T-helper 2 cell treated with Interferon-gamma antibody and Interleukin-4, amounts not matched to agents 5 μg/mL and 100 μg/mL, for 36 hours (primary cell): Measurements from ENCODE around the gene SLC25A21.
"Not testable (repeated sequence)": the region's sequence is repeated elsewhere in the genome, so short reads cannot be mapped to it uniquely, and the experiment has no call there.

ENCODE experiments used
- DNase-seq: peaks from one replicate; pipeline ENCODE4 v3.0.0; 2021; ENCODE audit warnings: low spot score
- H3K27ac Mint-ChIP-seq: one replicate; pipeline ENCODE4 v1.8.0; 2021; ENCODE audit warnings: mild to moderate bottlenecking, mixed read lengths
- H3K27me3 Mint-ChIP-seq: one replicate; pipeline ENCODE4 v1.8.0; 2021; ENCODE audit warnings: low read depth, mixed read lengths
- H3K36me3 Mint-ChIP-seq: one replicate; pipeline ENCODE4 v1.8.0; 2021; ENCODE audit warnings: low read depth, mixed read lengths
- H3K4me1 Mint-ChIP-seq: one replicate; pipeline ENCODE4 v1.8.0; 2021; ENCODE audit warnings: low read depth, mixed read lengths
- H3K4me3 Mint-ChIP-seq: one replicate; pipeline ENCODE4 v1.8.0; 2022; ENCODE audit warnings: mild to moderate bottlenecking, moderate library complexity, mixed read lengths
- H3K9me3 Mint-ChIP-seq: one replicate; pipeline ENCODE4 v1.8.0; 2021; ENCODE audit warnings: mixed read lengths

SLC25A21 gene

GRCh38 chr14:37197421-37198272, 25.2 kb upstream of the SLC25A21 start, which contains the start of gene MIPOL1:
MIPOL1 (plus strand) TSS chr14:37197937; CDS start chr14:37247889, 49,952 bp downstream.
- H3K4me1 Mint-ChIP-seq, result no peaks in the 10 kb centered on the region
- peak within 1 kb of the TSS; percentile 67 for H3K4me3 Mint-ChIP-seq
- H3K27ac Mint-ChIP-seq, result no peak within 1 kb of the TSS
- H3K27me3 Mint-ChIP-seq, result peaks cover 16% of the 10 kb centered on the region
- DNase-seq, result peak; percentile 4
- peaks cover 8% of the 10 kb centered on the region for H3K9me3 Mint-ChIP-seq
- no peaks in the 10 kb centered on the region for H3K36me3 Mint-ChIP-seq

DNA sequence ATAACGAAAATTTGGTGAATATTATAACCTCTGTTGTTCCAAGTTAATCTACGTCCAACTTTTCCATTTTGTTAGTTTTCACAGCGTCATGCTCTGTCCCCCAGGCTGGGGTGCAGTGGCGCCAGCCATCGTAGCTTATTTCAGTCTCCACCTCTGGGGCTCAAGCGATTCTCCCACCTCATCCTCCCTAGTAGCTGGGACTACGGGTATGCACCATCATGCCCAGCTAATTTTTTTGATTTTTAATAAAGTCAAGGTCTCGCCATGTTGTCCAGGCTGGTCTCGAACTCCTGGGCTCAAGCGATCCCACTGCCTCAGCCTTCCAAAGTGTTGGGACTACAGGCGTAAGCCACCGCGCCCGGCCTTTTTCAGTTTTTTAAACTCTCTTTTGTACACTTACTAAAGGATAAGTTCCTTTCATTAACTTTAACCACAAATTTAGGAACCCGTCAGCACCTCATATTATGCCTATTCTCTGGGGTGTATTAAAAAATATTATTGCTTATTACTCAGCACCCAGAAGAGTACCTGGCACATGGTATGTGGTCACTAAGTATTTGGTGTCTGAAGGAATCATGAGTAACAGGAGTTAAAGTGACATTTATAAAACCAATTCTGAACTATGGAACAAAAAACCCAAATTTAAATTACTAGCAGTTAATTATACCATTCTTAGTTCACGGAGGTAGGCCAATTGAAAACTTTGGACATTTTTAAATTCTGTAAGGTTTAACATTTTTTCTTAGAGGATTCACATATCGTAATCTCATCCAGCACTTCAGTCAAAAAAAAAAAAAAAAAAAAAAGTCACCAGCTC, 24.4 kb upstream of the SLC25A21 start:
- no peak for DNase-seq
- H3K4me3 Mint-ChIP-seq, result peak overlapping the region; percentile 67
- no peak overlapping the region for H3K27ac Mint-ChIP-seq
- peaks cover 11% of the 10 kb centered on the region for H3K9me3 Mint-ChIP-seq
- H3K4me1 Mint-ChIP-seq, result no peaks in the 10 kb centered on the region
- no peaks in the 10 kb centered on the region for H3K36me3 Mint-ChIP-seq
- H3K27me3 Mint-ChIP-seq, result peaks cover 16% of the 10 kb centered on the region

- H3K36me3 Mint-ChIP-seq, result no peaks in the 10 kb centered on the region
- peaks cover 16% of the 10 kb centered on the region for H3K27me3 Mint-ChIP-seq
- H3K4me3 Mint-ChIP-seq, result no peak overlapping the region
- no peak overlapping the region for H3K27ac Mint-ChIP-seq
- peaks cover 18% of the 10 kb centered on the region for H3K9me3 Mint-ChIP-seq
- no peak for DNase-seq
- no peaks in the 10 kb centered on the region for H3K4me1 Mint-ChIP-seq
Observed at GRCh38 chr14:37195327-37195726, 22.9 kb upstream of the SLC25A21 start.

GRCh38 chr14:37194698-37195097, 22.3 kb upstream of the SLC25A21 start:
- no peak overlapping the region for H3K4me3 Mint-ChIP-seq
- H3K9me3 Mint-ChIP-seq, result peaks cover 19% of the 10 kb centered on the region
- no peak overlapping the region for H3K27ac Mint-ChIP-seq
- peaks cover 16% of the 10 kb centered on the region for H3K27me3 Mint-ChIP-seq
- H3K4me1 Mint-ChIP-seq, result no peaks in the 10 kb centered on the region
- H3K36me3 Mint-ChIP-seq, result no peaks in the 10 kb centered on the region
- no peak for DNase-seq

DNA sequence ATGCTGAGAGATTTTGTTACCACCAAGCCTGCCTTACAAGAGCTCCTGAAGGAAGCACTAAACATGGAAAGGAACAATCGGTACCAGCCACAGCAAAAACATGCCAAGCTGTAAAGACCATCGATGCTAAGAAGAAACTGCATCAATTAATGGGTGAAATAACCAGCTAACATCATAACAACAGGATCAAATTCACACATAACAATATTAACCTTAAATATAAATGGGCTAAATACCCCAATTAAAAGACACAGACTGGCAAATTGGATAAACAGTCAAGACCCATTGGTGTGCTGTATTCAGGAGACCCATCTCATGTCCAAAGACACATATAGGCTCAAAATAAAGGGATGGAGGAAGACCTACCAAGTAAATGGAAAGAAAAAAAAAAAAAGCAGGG, 17.3 kb upstream of the SLC25A21 start:
- not testable (repeated sequence) for DNase-seq, H3K4me3 Mint-ChIP-seq, H3K27me3 Mint-ChIP-seq, H3K27ac Mint-ChIP-seq, H3K4me1 Mint-ChIP-seq, H3K36me3 Mint-ChIP-seq
- H3K9me3 Mint-ChIP-seq, result peaks cover 18% of the 10 kb centered on the region

GRCh38 chr14:37187840-37188577, 15.6 kb upstream of the SLC25A21 start:
- not testable (repeated sequence) for H3K27me3 Mint-ChIP-seq, H3K27ac Mint-ChIP-seq, H3K4me3 Mint-ChIP-seq, DNase-seq, H3K36me3 Mint-ChIP-seq, H3K4me1 Mint-ChIP-seq
- peaks cover 20% of the 10 kb centered on the region for H3K9me3 Mint-ChIP-seq

GRCh38 chr14:37187294-37187693, 14.9 kb upstream of the SLC25A21 start:
- H3K4me1 Mint-ChIP-seq, result no peaks in the 10 kb centered on the region
- H3K4me3 Mint-ChIP-seq, result no peak overlapping the region
- peaks cover 20% of the 10 kb centered on the region for H3K9me3 Mint-ChIP-seq
- no peak overlapping the region for H3K27ac Mint-ChIP-seq
- H3K27me3 Mint-ChIP-seq, result no peaks in the 10 kb centered on the region
- DNase-seq, result no peak
- H3K36me3 Mint-ChIP-seq, result no peaks in the 10 kb centered on the region

DNA sequence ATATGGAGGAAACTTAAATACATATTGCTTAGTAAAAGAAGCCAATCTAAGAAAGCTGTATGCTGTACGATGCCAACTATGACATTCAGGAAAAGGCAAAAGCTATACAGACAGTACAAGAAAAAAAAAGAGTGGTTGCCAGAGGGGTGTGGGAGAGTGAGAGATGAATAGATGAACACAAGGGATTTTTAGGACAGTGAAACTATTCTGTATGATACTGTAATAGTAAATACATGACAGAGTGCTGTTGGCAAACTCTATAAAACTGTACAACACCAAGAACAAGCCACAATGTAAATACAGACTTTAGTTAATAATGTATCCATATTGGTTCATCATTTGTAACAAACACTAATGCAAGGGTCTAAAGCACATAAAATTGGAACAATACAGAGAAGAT, 14.5 kb upstream of the SLC25A21 start:
- no peak overlapping the region for H3K27ac Mint-ChIP-seq
- H3K4me1 Mint-ChIP-seq, result no peaks in the 10 kb centered on the region
- H3K27me3 Mint-ChIP-seq, result no peaks in the 10 kb centered on the region
- H3K9me3 Mint-ChIP-seq, result peaks cover 22% of the 10 kb centered on the region
- H3K36me3 Mint-ChIP-seq, result no peaks in the 10 kb centered on the region
- no peak for DNase-seq
- no peak overlapping the region for H3K4me3 Mint-ChIP-seq

DNA sequence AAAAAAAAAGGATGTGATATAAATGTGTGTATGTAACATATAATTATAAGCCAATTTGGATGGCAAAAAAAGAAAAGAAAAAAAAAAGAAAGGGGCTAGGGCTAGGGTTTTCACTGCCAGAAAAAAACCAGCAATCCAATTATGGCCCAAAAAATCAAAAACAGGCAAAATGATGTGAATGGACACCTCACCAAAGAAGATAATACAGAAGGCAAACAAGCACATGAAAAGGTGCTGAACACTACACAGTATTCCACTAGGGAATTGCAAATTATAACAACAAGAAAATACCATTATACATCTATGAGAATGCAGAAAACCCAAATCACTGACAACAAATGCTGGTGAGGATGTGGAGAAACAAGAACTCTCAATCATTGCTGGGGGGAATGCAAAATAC, 13.3 kb upstream of the SLC25A21 start:
- Mint-ChIP-seq H3K36me3 (no peaks in the 10 kb centered on the region), H3K27me3 (no peaks in the 10 kb centered on the region), H3K4me1 (no peaks in the 10 kb centered on the region), H3K27ac (no peak overlapping the region), H3K9me3 (peaks cover 19% of the 10 kb centered on the region), H3K4me3 (no peak overlapping the region)
- DNase-seq, result no peak

DNA sequence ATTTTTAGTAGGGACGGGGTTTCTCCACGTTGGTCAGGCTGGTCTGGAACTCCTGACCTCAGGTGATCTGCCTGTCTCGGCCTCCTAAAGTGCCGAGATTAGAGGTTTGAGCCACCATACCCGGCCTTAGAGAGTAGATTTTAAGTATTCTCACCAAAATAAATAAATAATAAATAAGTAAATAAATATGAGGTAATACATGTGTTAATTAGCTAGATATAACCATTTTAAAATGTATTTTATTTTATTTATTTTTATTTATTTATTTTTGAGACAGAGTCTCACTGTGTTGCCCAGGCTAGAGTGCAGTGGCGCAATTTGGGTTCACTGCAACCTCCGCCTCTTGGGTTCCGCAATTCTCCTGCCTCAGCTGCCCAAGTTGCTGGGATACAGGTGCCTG, 12.1 kb upstream of the SLC25A21 start:
- not testable (repeated sequence) for DNase-seq, H3K4me1 Mint-ChIP-seq, H3K36me3 Mint-ChIP-seq, H3K27me3 Mint-ChIP-seq, H3K27ac Mint-ChIP-seq, H3K4me3 Mint-ChIP-seq
- H3K9me3 Mint-ChIP-seq, result peaks cover 15% of the 10 kb centered on the region

- Mint-ChIP-seq H3K4me3 (no peak overlapping the region), H3K27me3 (no peaks in the 10 kb centered on the region), H3K4me1 (no peaks in the 10 kb centered on the region), H3K27ac (no peak overlapping the region), H3K9me3 (peaks cover 15% of the 10 kb centered on the region), H3K36me3 (no peaks in the 10 kb centered on the region)
- DNase-seq, result no peak
Observed at GRCh38 chr14:37181441-37181840, 9.0 kb upstream of the SLC25A21 start.

- not testable (repeated sequence) for H3K4me1 Mint-ChIP-seq
Observed at GRCh38 chr14:37180886-37181285, 8.5 kb upstream of the SLC25A21 start.

DNA sequence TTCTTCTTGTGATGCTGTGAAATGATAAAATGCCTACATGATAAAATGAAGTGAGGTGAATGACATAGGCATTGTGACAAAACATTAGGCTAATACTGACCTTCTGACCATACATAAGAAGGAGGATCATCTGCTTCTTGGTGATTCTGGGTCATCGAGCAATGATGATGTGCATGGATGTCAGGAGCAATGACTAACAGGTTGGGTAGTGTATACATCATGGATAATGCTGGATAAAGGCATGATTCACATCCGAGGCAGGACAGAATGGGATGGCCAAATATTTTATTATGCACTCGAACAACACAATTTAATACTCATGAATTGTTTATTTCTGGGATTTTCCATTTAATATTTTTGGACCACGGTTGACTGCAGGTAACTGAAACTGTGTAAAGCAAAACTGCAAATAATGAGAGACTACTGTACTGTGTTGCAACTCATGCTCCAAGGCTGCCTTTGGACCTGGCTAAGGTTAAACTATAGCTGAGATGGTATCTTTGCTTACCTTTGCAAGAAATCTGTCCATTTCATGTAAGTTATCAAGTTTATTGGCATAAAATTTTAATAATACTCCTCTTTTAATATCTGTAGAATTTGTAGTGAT, 7.6 kb upstream of the SLC25A21 start:
- H3K9me3 Mint-ChIP-seq, result peaks cover 15% of the 10 kb centered on the region
- DNase-seq, result no peak

More at GRCh38 chr14:37180886-37181285, 8.5 kb upstream of the SLC25A21 start:
- H3K27ac Mint-ChIP-seq, DNase-seq, H3K27me3 Mint-ChIP-seq, H3K36me3 Mint-ChIP-seq, H3K4me3 Mint-ChIP-seq: not testable (repeated sequence)
- H3K9me3 Mint-ChIP-seq, result peaks cover 15% of the 10 kb centered on the region

More for the DNA sequence above, 7.6 kb upstream of the SLC25A21 start:
- H3K27me3 Mint-ChIP-seq, result no peaks in the 10 kb centered on the region
- H3K27ac Mint-ChIP-seq, result no peak overlapping the region
- H3K4me3 Mint-ChIP-seq, result no peak overlapping the region
- H3K36me3 Mint-ChIP-seq, result no peaks in the 10 kb centered on the region
- no peaks in the 10 kb centered on the region for H3K4me1 Mint-ChIP-seq
